Lung microvascular endothelial cell (primary cell): Measurements from ENCODE around the gene PAQR3. TPM values are rescaled to one million over a fixed set of nuclear protein-coding genes. Genes with fewer than 3 reads are reported as not detected.
A peak's percentile ranks its signal among the peaks of the same experiment; 100 is the strongest.
"Not testable (repeated sequence)": the region's sequence is repeated elsewhere in the genome, so short reads cannot be mapped to it uniquely, and the experiment has no call there.

Experiments
- DNase-seq, 2 donors: peaks; one replicate each; pipeline versions ENCODE4 v3.0.0 to v3.0.0-alpha.2; 2010; ENCODE audit warnings: low read depth in 2 of 2
- total RNA-seq: library from RNA; depleted of rRNA; stranded (reverse); fragments of >200 nt; gene quantifications from 2 replicates; pipeline ENCODE4 v1.2.1, GENCODE V29; 2014

Gene PAQR3
- total RNA-seq, 1 donor from 2014 or later: 16.1 TPM

GRCh38 chr4:78928835-78929234 lies 10.4 kb downstream of the PAQR3 start:
- DNase-seq: no peak

- DNase-seq: no peak
These were observed 12.4 kb downstream of the PAQR3 start for GRCh38 chr4:78926826-78927225.

GRCh38 chr4:78923464-78924312 lies 15.6 kb downstream of the PAQR3 start:
- DNase-seq: peak; percentile 24 to 64

- peak in 1 of 2 donors; percentile 47 for DNase-seq
These were observed 17.0 kb downstream of the PAQR3 start for GRCh38 chr4:78922207-78922606.

GRCh38 chr4:78910612-78911011 lies 28.6 kb downstream of the PAQR3 start:
- DNase-seq: no peak

GRCh38 chr4:78908974-78909373 lies 30.3 kb downstream of the PAQR3 start:
- DNase-seq: not testable (repeated sequence)

GRCh38 chr4:78907638-78908037 lies 31.6 kb downstream of the PAQR3 start:
- no peak for DNase-seq

- DNase-seq: no peak
These were observed 35.1 kb downstream of the PAQR3 start for GRCh38 chr4:78904143-78904542.

- DNase-seq: no peak
These were observed 36.9 kb downstream of the PAQR3 start for GRCh38 chr4:78902298-78902697.

GRCh38 chr4:78901882-78902281 lies 37.4 kb downstream of the PAQR3 start:
- no peak for DNase-seq

- no peak for DNase-seq
These were observed 39.9 kb downstream of the PAQR3 start for GRCh38 chr4:78899302-78899701.

GRCh38 chr4:78889955-78890354 lies 49.3 kb downstream of the PAQR3 start:
- no peak for DNase-seq

- no peak for DNase-seq
These were observed 53.6 kb downstream of the PAQR3 start for GRCh38 chr4:78885598-78885997.

GRCh38 chr4:78880874-78881492 lies 58.3 kb downstream of the PAQR3 start:
- DNase-seq: peak; percentile 5 to 47

- DNase-seq: no peak
These were observed 61.2 kb downstream of the PAQR3 start for GRCh38 chr4:78878031-78878430.

- no peak for DNase-seq
These were observed 62.5 kb downstream of the PAQR3 start for GRCh38 chr4:78876568-78877320.

- no peak for DNase-seq
These were observed 69.2 kb downstream of the PAQR3 start for GRCh38 chr4:78870056-78870455.

GRCh38 chr4:78868712-78869111 lies 70.5 kb downstream of the PAQR3 start:
- not testable (repeated sequence) for DNase-seq

GRCh38 chr4:78865451-78865850 lies 73.8 kb downstream of the PAQR3 start:
- no peak for DNase-seq

GRCh38 chr4:78864405-78865024 lies 74.7 kb downstream of the PAQR3 start:
- peak; percentile 85 to 90 for DNase-seq

- peak in 1 of 2 donors; percentile 5 for DNase-seq
These were observed 75.2 kb downstream of the PAQR3 start for GRCh38 chr4:78863991-78864390.
